Parathyroid adenoma (tissue), 2 donors: ENCODE results near the gene PLPPR3.

Experiments
- H2AFZ ChIP-seq: fragments of 300-600 bp; sonication (generic); one replicate; pipeline ENCODE4 v1.7.0; 2017; ENCODE audit warnings: antibody characterized with exemption, mild to moderate bottlenecking
- H3K27ac ChIP-seq: fragments of 300-600 bp; sonication (generic); one replicate; pipeline ENCODE4 v1.7.0; 2017
- H3K27me3 ChIP-seq: fragments of 300-600 bp; sonication (generic); one replicate; pipeline ENCODE4 v1.7.0; 2017; ENCODE audit warnings: low read length; ENCODE audit not compliant: control insufficient read depth, insufficient read depth
- H3K36me3 ChIP-seq: fragments of 300-600 bp; sonication (generic); one replicate; pipeline ENCODE4 v1.7.0; 2017; ENCODE audit warnings: low read length; ENCODE audit not compliant: control insufficient read depth, insufficient read depth
- H3K4me1 ChIP-seq: fragments of 300-600 bp; sonication (generic); one replicate; pipeline ENCODE4 v1.7.0; 2017; ENCODE audit warnings: control low read depth
- H3K4me2 ChIP-seq: fragments of 300-600 bp; sonication (generic); one replicate; pipeline ENCODE4 v1.7.0; 2017; ENCODE audit warnings: low read length
- H3K4me3 ChIP-seq: fragments of 300-600 bp; sonication (generic); one replicate; pipeline ENCODE4 v1.7.0; 2017; ENCODE audit warnings: low read depth, low read length
- H3K79me2 ChIP-seq: fragments of 300-600 bp; sonication (generic); one replicate; pipeline ENCODE4 v1.7.0; 2017; ENCODE audit warnings: control low read depth
- H3K9ac ChIP-seq: fragments of 300-600 bp; sonication (generic); one replicate; pipeline ENCODE4 v1.7.0; 2017; ENCODE audit warnings: mild to moderate bottlenecking
- H3K9me3 ChIP-seq: fragments of 300-600 bp; sonication (generic); one replicate; pipeline ENCODE4 v1.7.0; 2017; ENCODE audit warnings: low read length; ENCODE audit not compliant: control insufficient read depth
- TF ChIP-seq, protein P1 (sequence below): fragments of 300-600 bp; sonication (generic); IDR thresholded peaks from one replicate; pipeline ENCODE4 v1.7.0; 2017; ENCODE audit warnings: antibody characterized with exemption, mild to moderate bottlenecking
- donor health status: primary hyperparathyroidism.

PLPPR3 gene

DNA sequence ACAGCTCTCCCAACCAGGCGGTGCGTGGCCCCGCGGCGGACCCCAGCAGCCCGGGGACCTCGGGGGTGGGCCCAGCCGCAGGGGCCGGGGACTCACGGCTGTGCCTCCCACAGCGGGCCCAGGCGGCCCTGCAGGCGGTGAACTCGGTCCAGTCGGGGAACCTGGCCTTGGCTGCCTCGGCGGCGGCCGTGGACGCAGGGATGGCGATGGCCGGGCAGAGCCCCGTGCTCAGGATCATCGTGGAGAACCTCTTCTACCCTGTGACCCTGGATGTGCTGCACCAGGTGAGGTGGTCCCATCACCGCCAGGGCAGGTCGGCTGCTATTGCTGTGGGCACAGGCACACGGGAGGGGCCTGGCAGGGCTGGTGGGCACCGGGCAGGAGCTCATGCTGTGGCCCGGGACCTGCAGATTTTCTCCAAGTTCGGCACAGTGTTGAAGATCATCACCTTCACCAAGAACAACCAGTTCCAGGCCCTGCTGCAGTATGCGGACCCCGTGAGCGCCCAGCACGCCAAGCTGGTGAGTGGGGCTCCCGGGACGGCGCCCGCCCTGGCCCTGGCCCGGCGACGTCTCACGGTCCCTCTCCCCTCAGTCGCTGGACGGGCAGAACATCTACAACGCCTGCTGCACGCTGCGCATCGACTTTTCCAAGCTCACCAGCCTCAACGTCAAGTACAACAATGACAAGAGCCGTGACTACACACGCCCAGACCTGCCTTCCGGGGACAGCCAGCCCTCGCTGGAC is 17.2 kb downstream of the PLPPR3 start:
- Histone ChIP-seq H3K27ac (no peak overlapping the region), H3K4me1 (peaks cover 35% of the 10 kb centered on the region)
- TF ChIP-seq, protein P1, sequence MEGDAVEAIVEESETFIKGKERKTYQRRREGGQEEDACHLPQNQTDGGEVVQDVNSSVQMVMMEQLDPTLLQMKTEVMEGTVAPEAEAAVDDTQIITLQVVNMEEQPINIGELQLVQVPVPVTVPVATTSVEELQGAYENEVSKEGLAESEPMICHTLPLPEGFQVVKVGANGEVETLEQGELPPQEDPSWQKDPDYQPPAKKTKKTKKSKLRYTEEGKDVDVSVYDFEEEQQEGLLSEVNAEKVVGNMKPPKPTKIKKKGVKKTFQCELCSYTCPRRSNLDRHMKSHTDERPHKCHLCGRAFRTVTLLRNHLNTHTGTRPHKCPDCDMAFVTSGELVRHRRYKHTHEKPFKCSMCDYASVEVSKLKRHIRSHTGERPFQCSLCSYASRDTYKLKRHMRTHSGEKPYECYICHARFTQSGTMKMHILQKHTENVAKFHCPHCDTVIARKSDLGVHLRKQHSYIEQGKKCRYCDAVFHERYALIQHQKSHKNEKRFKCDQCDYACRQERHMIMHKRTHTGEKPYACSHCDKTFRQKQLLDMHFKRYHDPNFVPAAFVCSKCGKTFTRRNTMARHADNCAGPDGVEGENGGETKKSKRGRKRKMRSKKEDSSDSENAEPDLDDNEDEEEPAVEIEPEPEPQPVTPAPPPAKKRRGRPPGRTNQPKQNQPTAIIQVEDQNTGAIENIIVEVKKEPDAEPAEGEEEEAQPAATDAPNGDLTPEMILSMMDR, result no peak

DNA sequence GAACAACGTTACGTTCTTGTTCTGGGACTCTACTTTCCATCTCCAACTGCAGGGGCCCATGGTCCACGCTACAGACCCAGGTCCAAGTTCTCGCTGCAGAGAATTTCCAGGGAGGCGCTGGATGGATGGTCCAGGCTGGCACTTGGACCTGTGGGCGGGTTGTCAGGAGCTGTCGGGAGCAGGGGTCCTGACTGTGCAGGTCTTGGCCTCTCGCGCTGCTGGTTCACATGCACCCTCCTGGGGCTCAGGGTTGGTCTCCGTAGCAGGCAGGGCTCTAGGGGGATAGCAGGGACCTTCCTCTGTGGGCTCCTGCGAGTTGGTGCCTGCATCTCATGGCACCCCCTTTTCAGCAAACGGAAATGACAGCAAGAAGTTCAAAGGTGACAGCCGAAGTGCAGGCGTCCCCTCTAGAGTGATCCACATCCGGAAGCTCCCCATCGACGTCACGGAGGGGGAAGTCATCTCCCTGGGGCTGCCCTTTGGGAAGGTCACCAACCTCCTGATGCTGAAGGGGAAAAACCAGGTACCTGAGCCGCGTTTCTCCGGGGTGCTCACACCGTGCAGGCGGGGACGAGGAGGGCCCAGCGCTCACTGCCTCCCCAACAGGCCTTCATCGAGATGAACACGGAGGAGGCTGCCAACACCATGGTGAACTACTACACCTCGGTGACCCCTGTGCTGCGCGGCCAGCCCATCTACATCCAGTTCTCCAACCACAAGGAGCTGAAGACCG is 17.9 kb downstream of the PLPPR3 start:
- TF ChIP-seq, protein P1, result no peak
- Histone ChIP-seq H3K4me1 (peaks cover 39% of the 10 kb centered on the region), H3K4me2 (no peak overlapping the region), H3K27ac (no peak overlapping the region), H3K27me3 (no peaks in the 10 kb centered on the region), H2AFZ (no peak overlapping the region), H3K9me3 (no peaks in the 10 kb centered on the region), H3K79me2 (peaks cover 79% of the 10 kb centered on the region), H3K4me3 (no peak overlapping the region), H3K9ac (no peak overlapping the region), H3K36me3 (no peaks in the 10 kb centered on the region)

More for the DNA sequence above, 17.2 kb downstream of the PLPPR3 start:
- Histone ChIP-seq H2AFZ (no peak overlapping the region), H3K79me2 (peaks cover 72% of the 10 kb centered on the region), H3K27me3 (no peaks in the 10 kb centered on the region), H3K9ac (no peak overlapping the region), H3K4me3 (no peak overlapping the region), H3K4me2 (no peak overlapping the region), H3K36me3 (no peaks in the 10 kb centered on the region), H3K9me3 (no peaks in the 10 kb centered on the region)

DNA sequence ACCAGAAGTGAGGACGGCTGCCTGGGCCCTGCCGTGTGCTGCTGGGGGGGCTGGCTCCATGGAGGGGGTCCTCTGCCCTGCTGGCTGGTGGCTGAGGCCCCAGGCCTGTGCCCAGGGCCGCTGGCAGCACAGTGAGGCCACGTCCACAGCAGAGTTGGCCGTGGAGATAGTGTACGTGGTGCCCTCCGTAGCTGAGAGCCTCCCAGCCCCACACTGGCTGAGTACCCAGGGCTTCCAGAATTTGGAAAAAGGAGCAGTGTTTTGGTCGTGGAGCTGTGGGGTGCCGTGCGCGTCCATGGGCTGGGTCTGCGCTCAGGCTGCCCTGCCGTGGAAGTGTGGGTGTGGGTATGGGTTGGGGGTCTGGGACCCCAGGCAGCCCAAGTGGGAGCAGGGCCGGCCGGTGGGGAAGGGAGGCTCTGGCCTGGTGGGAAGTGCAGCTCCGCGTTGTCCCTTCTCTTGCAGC is 18.6 kb downstream of the PLPPR3 start:
- H3K36me3 ChIP-seq, result no peaks in the 10 kb centered on the region

DNA sequence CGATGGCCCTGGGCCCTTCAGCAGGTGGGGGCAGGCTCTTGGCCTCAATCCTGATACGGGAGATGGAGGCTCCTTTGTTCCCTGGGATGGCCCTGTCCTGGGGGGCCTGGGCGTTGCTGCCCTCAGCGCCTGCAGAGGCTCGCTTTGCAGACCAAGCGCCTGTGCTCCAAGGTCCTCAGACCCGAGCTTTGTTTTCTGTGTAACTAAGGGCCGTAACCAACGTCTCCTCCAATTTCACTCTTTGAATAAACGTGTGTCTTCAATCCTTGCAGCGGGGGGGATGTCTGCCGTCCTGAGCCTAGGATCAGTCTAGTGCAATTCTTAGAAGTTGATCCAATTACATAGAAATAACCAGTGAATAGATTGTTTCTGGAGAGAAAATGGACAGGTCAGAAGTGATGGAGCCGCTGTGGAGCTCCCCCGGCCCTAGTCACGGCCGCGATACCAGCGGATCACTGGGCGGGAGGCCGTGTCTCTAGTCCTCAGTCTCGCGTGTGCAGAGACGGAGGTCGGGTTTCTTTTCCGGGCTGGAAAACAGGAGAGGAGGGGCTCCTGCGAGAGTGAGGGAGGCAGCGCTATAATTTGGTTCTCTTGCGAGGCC is 19.2 kb downstream of the PLPPR3 start:
- Histone ChIP-seq H3K9ac (no peak overlapping the region), H3K4me2 (peak overlapping the region; percentile 75), H3K4me1 (peaks cover 39% of the 10 kb centered on the region), H3K79me2 (peaks cover 77% of the 10 kb centered on the region), H3K9me3 (no peaks in the 10 kb centered on the region), H3K27ac (peak overlapping the region; percentile 96), H2AFZ (no peak overlapping the region), H3K27me3 (no peaks in the 10 kb centered on the region), H3K4me3 (peak overlapping the region; percentile 51), H3K36me3 (no peaks in the 10 kb centered on the region)
- TF ChIP-seq, protein P1, result no peak

More for the DNA sequence above, 18.6 kb downstream of the PLPPR3 start:
- H3K4me3 ChIP-seq, result peak overlapping the region; percentile 51
- H3K4me2 ChIP-seq, result peak overlapping the region; percentile 75
- H3K27me3 ChIP-seq, result no peaks in the 10 kb centered on the region
- H3K9ac ChIP-seq, result no peak overlapping the region
- peaks cover 39% of the 10 kb centered on the region for H3K4me1 ChIP-seq
- H3K9me3 ChIP-seq, result no peaks in the 10 kb centered on the region
- peak overlapping the region; percentile 96 for H3K27ac ChIP-seq
- H3K79me2 ChIP-seq, result peaks cover 80% of the 10 kb centered on the region
- TF ChIP-seq, protein P1, result no peak
- no peak overlapping the region for H2AFZ ChIP-seq
